ENCODE data around the gene CCDC177. TPM values are rescaled to one million over a fixed set of nuclear protein-coding genes. Genes with fewer than 3 reads are reported as not detected.

The CCDC177 gene
- total and polyA plus RNA-seq, 2 of the 8 experiments (the other 6 are each of a cell fraction or from before 2014, with no cell fraction given), result 0.62 to 2.8 TPM

GRCh38 chr14:69582829-69583228 lies 8.2 kb upstream of the CCDC177 start:
- no peak overlapping the region for H2AFZ ChIP-seq (ENCODE audit: low read length)
- no peak overlapping the region for H3K4ac ChIP-seq (replicated peaks; ENCODE audit: insufficient read length, low read depth, low read length)
- H4K8ac ChIP-seq (ENCODE audit: extremely low read depth, insufficient read depth, low read length), result no peak overlapping the region
- H3K9ac ChIP-seq (replicated peaks in 1 of 4; ENCODE audit: extremely low read depth in 1 of 4, low read depth in 3 of 4, low read length in 3 of 4), result no peak overlapping the region
- H3K4me2 ChIP-seq (ENCODE audit: insufficient read depth in 1 of 2, low read depth in 2 of 2, low read length in 2 of 2), result no peak overlapping the region
- H2BK5ac ChIP-seq (ENCODE audit: low read depth, low read length), result no peak overlapping the region
- H3K27ac ChIP-seq (ENCODE audit: low read depth, low read length), result no peak overlapping the region
- no peaks in the 10 kb centered on the region for H4K20me1 ChIP-seq (replicated peaks in 1 of 2; ENCODE audit: control insufficient read depth in 1 of 2, insufficient read depth in 2 of 2, low read length in 2 of 2)
- no peak overlapping the region for H2AK5ac ChIP-seq (ENCODE audit: low read depth, low read length)
- no peak overlapping the region for H4K5ac ChIP-seq (ENCODE audit: insufficient read length, low read depth, low read length)
- H3K23me2 ChIP-seq (ENCODE audit: low read depth, low read length), result no peaks in the 10 kb centered on the region
- no peak overlapping the region for H3K4me3 ChIP-seq (ENCODE audit: extremely low read depth in 1 of 4, insufficient read depth in 2 of 4, low read depth in 3 of 4, low read length in 4 of 4)
- peaks cover 0 to 4% (median 0%) of the 10 kb centered on the region in 4 experiments; a peak in 2 of 7 replicates for H3K4me1 ChIP-seq (replicated peaks in 1 of 4; ENCODE audit: control insufficient read depth in 3 of 4, insufficient read depth in 4 of 4, low read length in 3 of 4)
- no peak overlapping the region for H3K14ac ChIP-seq (ENCODE audit: insufficient read length)
- no peak overlapping the region for H2BK120ac ChIP-seq (replicated peaks; ENCODE audit: low read depth, low read length)
- 89% methylated on average over 4 of the region's 4 CpGs; no CpG with 5 or more reads in 1 of the 2 experiments for WGBS, 2 experiments (ENCODE audit: extremely low coverage in 1 of 2, insufficient coverage in 1 of 2, insufficient read length in 1 of 2, insufficient replicate concordance in 2 of 2, low coverage in 1 of 2, low lambda C conversion rate in 2 of 2, missing lambda C conversion rate in 1 of 2)
- H3K56ac ChIP-seq (replicated peaks; ENCODE audit: insufficient read length, low read depth, low read length), result no peak overlapping the region
- H3K18ac ChIP-seq (ENCODE audit: extremely low read depth, low read length), result no peak overlapping the region
- no peak for DNase-seq (ENCODE audit: low read depth in 1 of 2, low spot score in 2 of 2)
- no peak for FAIRE-seq
- H3K79me1 ChIP-seq (ENCODE audit: low read depth, low read length), result no peaks in the 10 kb centered on the region
- H3K79me2 ChIP-seq (ENCODE audit: control insufficient read depth in 1 of 2, insufficient read depth in 2 of 2, low read length in 2 of 2), result no peaks in the 10 kb centered on the region
- CTCF ChIA-PET (ENCODE audit: partially characterized antibody), result interaction anchor here (1.3 to 5.0 kb wide), 7 partner anchors 11 to 220 kb away, joined by 3 to 47 read pairs (median 7); no protein-coding TSS in a partner anchor
- H2BK12ac ChIP-seq (ENCODE audit: low read depth, low read length), result no peak overlapping the region
- H3K23ac ChIP-seq (ENCODE audit: insufficient read length), result no peak overlapping the region
- no peak overlapping the region for H4K91ac ChIP-seq (replicated peaks; ENCODE audit: insufficient read length, low read length)
- no peaks in the 10 kb centered on the region for H3K27me3 ChIP-seq (replicated peaks in 1 of 4; ENCODE audit: control insufficient read depth in 3 of 4, extremely low read depth in 1 of 4, insufficient read depth in 3 of 4, low read length in 3 of 4)
- H2BK20ac ChIP-seq (ENCODE audit: low read length), result no peak overlapping the region
- POLR2A ChIA-PET (ENCODE audit: partially characterized antibody), result interaction anchor here (0.8 kb wide), 1 partner anchor 127 kb away, joined by 3 read pairs; no protein-coding TSS in a partner anchor
- H3K9me3 ChIP-seq (ENCODE audit: insufficient read depth in 2 of 2, low read depth in 1 of 2, low read length in 1 of 2), result no peaks in the 10 kb centered on the region
- H3K36me3 ChIP-seq (ENCODE audit: control insufficient read depth in 2 of 4, insufficient read depth in 4 of 4, low read length in 3 of 4), result no peaks in the 10 kb centered on the region
- TF ChIP-seq EGR1 (IDR thresholded peaks at IDR 0.05; ENCODE audit: borderline replicate concordance, low read depth, low read length) (no peak), BRCA1 (IDR thresholded peaks at IDR 0.05; ENCODE audit: low read depth, low read length) (no peak), SIN3A (conservative IDR thresholded peaks at IDR 0.05 in 1 of 2, IDR thresholded peaks at IDR 0.05 in 1 of 2; ENCODE audit: low read depth in 1 of 2, low read length in 2 of 2) (no peak), POLR2AphosphoS5 (IDR thresholded peaks at IDR 0.05; ENCODE audit: low read depth, low read length) (no peak), SUZ12 (IDR thresholded peaks at IDR 0.05; ENCODE audit: low read length) (no peak), KDM4A (IDR thresholded peaks at IDR 0.05; ENCODE audit: low read depth, low read length, severe bottlenecking) (no peak), SP2 (IDR thresholded peaks at IDR 0.05; ENCODE audit: low read length) (no peak), YY1 (IDR thresholded peaks at IDR 0.05; ENCODE audit: low read depth, low read length) (no peak), KDM1A (IDR thresholded peaks at IDR 0.05; ENCODE audit: borderline replicate concordance, low read length) (no peak)
- no peak overlapping the region; the same call in 1 of the 2 replicates for H2BK15ac ChIP-seq (ENCODE audit: low read length)
